NCI-H82 treated with DMSO at 0.1 percent for 48 hours (cell line): ENCODE results near the gene DEGS1.
"Not testable (repeated sequence)": the region's sequence is repeated elsewhere in the genome, so short reads cannot be mapped to it uniquely, and the experiment has no call there.

Experiments
- DNase-seq: peaks from one replicate; lab custom pipeline; 2025; ENCODE audit not compliant: unreplicated experiment; lab: John Stamatoyannopoulos, UW

The DEGS1 gene

GRCh38 chr1:224180783-224181452 is 2.1 kb upstream of the DEGS1 start:
- DNase-seq, result no peak

GRCh38 chr1:224181453-224181810 is 1.6 kb upstream of the DEGS1 start:
- DNase-seq, result no peak

GRCh38 chr1:224182057-224182865 is 779 bp upstream of the DEGS1 start:
- peak; percentile 33 for DNase-seq

- DNase-seq, result no peak
These were observed 712 bp downstream of the DEGS1 start for GRCh38 chr1:224183591-224184312.

GRCh38 chr1:224185208-224185607 is 2.2 kb downstream of the DEGS1 start:
- no peak for DNase-seq

GRCh38 chr1:224188286-224188685 is 5.2 kb downstream of the DEGS1 start:
- no peak for DNase-seq

GRCh38 chr1:224189561-224189960 is 6.5 kb downstream of the DEGS1 start:
- no peak for DNase-seq

- DNase-seq, result no peak
These were observed 9.2 kb downstream of the DEGS1 start for GRCh38 chr1:224192082-224192788.

- DNase-seq, result no peak
These were observed 10.4 kb downstream of the DEGS1 start for GRCh38 chr1:224193319-224193966.

GRCh38 chr1:224196813-224197600 is 14.0 kb downstream of the DEGS1 start:
- no peak for DNase-seq

- no peak for DNase-seq
These were observed 15.5 kb downstream of the DEGS1 start for GRCh38 chr1:224198572-224198971.

- DNase-seq, result no peak
These were observed 16.6 kb downstream of the DEGS1 start for GRCh38 chr1:224199679-224200078.

GRCh38 chr1:224201383-224201782 is 18.3 kb downstream of the DEGS1 start:
- DNase-seq, result no peak

GRCh38 chr1:224201853-224202252 is 18.8 kb downstream of the DEGS1 start:
- DNase-seq, result no peak

- DNase-seq, result no peak
These were observed 20.4 kb downstream of the DEGS1 start for GRCh38 chr1:224203243-224204016.

GRCh38 chr1:224205438-224205840 is 22.4 kb downstream of the DEGS1 start:
- no peak for DNase-seq

- not testable (repeated sequence) for DNase-seq
These were observed 23.0 kb downstream of the DEGS1 start for GRCh38 chr1:224205931-224206538.

GRCh38 chr1:224211206-224211962 is 28.3 kb downstream of the DEGS1 start:
- DNase-seq, result peak; percentile 77
